GM23338 (cell line): ENCODE data around the gene MLLT6. TPM values are rescaled to one million over a fixed set of nuclear protein-coding genes. Genes with fewer than 3 reads are reported as not detected.

Experiments used
- ATAC-seq: fragments of 200-7000 bp; cut with Tn5 transposase; 3 replicates; pipeline ENCODE4 v1.9.1; 2020
- DNase-seq: peaks from one replicate; pipeline ENCODE4 v3.0.0-alpha.2; 2015; ENCODE audit warnings: low spot score
- H2AFZ ChIP-seq: fragments of 200-600 bp; sonication (generic); 2 replicates; pipeline ENCODE4 v1.8.0; 2016; ENCODE audit warnings: antibody characterized with exemption, mild to moderate bottlenecking, moderate library complexity
- H3F3A ChIP-seq: fragments of 200-600 bp; sonication (generic); replicated peaks from 2 replicates; pipeline ENCODE4 v1.8.0; 2017; ENCODE audit warnings: antibody characterized with exemption, mixed run types, low read depth
- H3K27ac ChIP-seq: fragments of 200-600 bp; sonication (generic); 2 replicates; pipeline ENCODE4 v1.6.1; 2016; ENCODE audit warnings: low read depth
- H3K27me3 ChIP-seq: fragments of 200-600 bp; sonication (generic); 2 replicates; pipeline ENCODE4 v1.8.0; 2016; ENCODE audit warnings: mild to moderate bottlenecking, mixed run types, moderate library complexity; ENCODE audit not compliant: insufficient read depth
- H3K36me3 ChIP-seq: fragments of 200-600 bp; sonication (generic); 2 replicates; pipeline ENCODE4 v1.8.0; 2016; ENCODE audit warnings: mild to moderate bottlenecking; ENCODE audit not compliant: insufficient read depth
- H3K4me1 ChIP-seq: fragments of 200-600 bp; sonication (generic); 2 replicates; pipeline ENCODE4 v1.8.0; 2016; ENCODE audit warnings: mild to moderate bottlenecking, moderate library complexity; ENCODE audit not compliant: insufficient read depth
- H3K4me2 ChIP-seq: fragments of 200-600 bp; sonication (generic); 2 replicates; pipeline ENCODE4 v1.7.1; 2017; ENCODE audit warnings: mixed run types
- H3K4me3 ChIP-seq: fragments of 200-600 bp; sonication (generic); 2 replicates; pipeline ENCODE4 v1.6.1; 2016; ENCODE audit warnings: mixed run types
- H3K79me2 ChIP-seq: fragments of 200-600 bp; sonication (generic); replicated peaks from 2 replicates; pipeline ENCODE4 v1.8.0; 2017; ENCODE audit warnings: mild to moderate bottlenecking; ENCODE audit not compliant: insufficient read depth
- H3K9me2 ChIP-seq: fragments of 200-600 bp; sonication (generic); 2 replicates; pipeline ENCODE4 v1.8.0; 2017; ENCODE audit not compliant: insufficient read depth
- H4K20me1 ChIP-seq: fragments of 200-600 bp; sonication (generic); replicated peaks from 2 replicates; pipeline ENCODE4 v1.8.0; 2017; ENCODE audit warnings: mild to moderate bottlenecking; ENCODE audit not compliant: insufficient read depth
- H3K27ac Mint-ChIP-seq: 2 replicates; pipeline ENCODE4 v1.8.0; 2020; ENCODE audit warnings: inconsistent platforms, mild to moderate bottlenecking, moderate library complexity, mixed read lengths
- H3K27me3 Mint-ChIP-seq: 3 replicates; pipeline ENCODE4 v1.8.0; 2022; ENCODE audit warnings: low read depth, mild to moderate bottlenecking, moderate library complexity, mixed read lengths, inconsistent platforms; ENCODE audit not compliant: insufficient read depth, poor library complexity
- H3K36me3 Mint-ChIP-seq: 3 replicates; pipeline ENCODE4 v1.8.0; 2021; ENCODE audit warnings: low read depth, mild to moderate bottlenecking, inconsistent platforms, moderate library complexity, mixed read lengths
- H3K4me1 Mint-ChIP-seq: 3 replicates; pipeline ENCODE4 v1.8.0; 2020; ENCODE audit warnings: mild to moderate bottlenecking, inconsistent platforms, mixed read lengths
- H3K4me3 Mint-ChIP-seq: 3 replicates; pipeline ENCODE4 v1.8.0; 2021; ENCODE audit warnings: moderate library complexity, mild to moderate bottlenecking, inconsistent platforms, mixed read lengths
- H3K9me3 Mint-ChIP-seq: 3 replicates; pipeline ENCODE4 v1.8.0; 2020; ENCODE audit warnings: moderate library complexity, mild to moderate bottlenecking, inconsistent platforms, mixed read lengths
- CREB1 ChIP-seq: fragments of 250-450 bp; sonication (Bioruptor Pico); IDR thresholded peaks from 2 replicates; pipeline ENCODE4 v1.5.0; 2020; ENCODE audit warnings: low read depth, mild to moderate bottlenecking, moderate library complexity
- CTCF ChIP-seq, 2 experiments: fragments of 200-600 bp in 1 of 2; sonication (generic) in 1 of 2; conservative IDR thresholded peaks; 2 replicates each; pipeline versions ENCODE4 v1.5.1 to v1.6.1; 2016 to 2017; ENCODE audit warnings: antibody characterized with exemption in 2 of 2, low read depth in 2 of 2, mild to moderate bottlenecking in 2 of 2, moderate library complexity in 1 of 2
- ETS1 ChIP-seq: IDR thresholded peaks from 2 replicates; pipeline ENCODE4 v1.6.1; 2016; ENCODE audit warnings: antibody characterized with exemption
- EZH2 ChIP-seq: fragments of 200-600 bp; sonication (generic); IDR thresholded peaks from one replicate; pipeline ENCODE4 v1.8.0; 2017; ENCODE audit warnings: antibody characterized with exemption, mild to moderate bottlenecking, low read depth; ENCODE audit not compliant: unreplicated experiment
- EZH2phosphoT487 ChIP-seq: fragments of 200-600 bp; sonication (generic); IDR thresholded peaks from one replicate; pipeline ENCODE4 v1.8.1; 2018; ENCODE audit warnings: antibody characterized with exemption; ENCODE audit not compliant: unreplicated experiment
- JUNB ChIP-seq: IDR thresholded peaks from one replicate; pipeline ENCODE4 v1.6.1; 2016; ENCODE audit warnings: antibody characterized with exemption; ENCODE audit not compliant: unreplicated experiment
- NANOG ChIP-seq: IDR thresholded peaks from 2 replicates; pipeline ENCODE4 v1.6.1; 2016; ENCODE audit warnings: antibody characterized with exemption, borderline replicate concordance
- POLR2AphosphoS5 ChIP-seq: IDR thresholded peaks from 2 replicates; pipeline ENCODE4 v1.6.1; 2016; ENCODE audit warnings: antibody characterized with exemption, low read depth
- REST ChIP-seq: IDR thresholded peaks from one replicate; pipeline ENCODE4 v1.6.1; 2018; ENCODE audit warnings: antibody characterized with exemption; ENCODE audit not compliant: unreplicated experiment
- STAT1 ChIP-seq: IDR thresholded peaks from one replicate; pipeline ENCODE4 v1.6.1; 2016; ENCODE audit warnings: antibody characterized with exemption; ENCODE audit not compliant: unreplicated experiment
- ZNF114 ChIP-seq: fragments of 250-450 bp; sonication (Bioruptor Pico); IDR thresholded peaks from 2 replicates; pipeline ENCODE4 v1.5.0; 2020; ENCODE audit warnings: mild to moderate bottlenecking, moderate library complexity
- ZNF331 ChIP-seq: fragments of 250-450 bp; sonication (Bioruptor Pico); IDR thresholded peaks from 2 replicates; pipeline ENCODE4 v1.5.0; 2020; ENCODE audit warnings: low read depth, mild to moderate bottlenecking, moderate library complexity
- ZNF462 ChIP-seq: fragments of 250-450 bp; sonication (Bioruptor Pico); IDR thresholded peaks from 2 replicates; pipeline ENCODE4 v1.5.0; 2020; ENCODE audit warnings: mild to moderate bottlenecking, moderate library complexity
- polyA plus RNA-seq: library from polyadenylated mRNA; unstranded; fragments of >200 nt; fragmentation: Nextera tagmentation; extraction: Ambion mirVana; gene quantifications from 2 replicates; pipeline ENCODE4 v1.2.1, GENCODE V29; 2016
- total RNA-seq: library from RNA; depleted of rRNA; stranded (reverse); fragments of >200 nt; shearing (Covaris generic); gene quantifications from 2 replicates; pipeline ENCODE4 v1.2.3, GENCODE V29; 2014

MLLT6 gene
- total and polyA plus RNA-seq, 2 experiments from 2014 or later: 2.6 to 2.8 TPM

- H3K27me3 Mint-ChIP-seq: peaks cover 33% of the 10 kb centered on the region
- ATAC-seq (no peak), DNase-seq (no peak)
- no peaks in the 10 kb centered on the region for H3K9me2 ChIP-seq
- H3K27ac Mint-ChIP-seq: no peak overlapping the region
- no peaks in the 10 kb centered on the region; the same call in 2 of the 3 replicates for H3K9me3 Mint-ChIP-seq
- H3K27me3 ChIP-seq: no peaks in the 10 kb centered on the region
- no peak overlapping the region for H3K27ac ChIP-seq
- 0 out of 2 replicates have a peak, but pooled peaks cover 3% of the 10 kb centered on the region for H3F3A ChIP-seq
- H3K4me2 ChIP-seq: peak overlapping the region; percentile 20; the same call in 1 of the 2 replicates
- H3K4me1 Mint-ChIP-seq: peaks cover 58% of the 10 kb centered on the region
- H3K4me1 ChIP-seq: peaks cover 35% of the 10 kb centered on the region
- peaks cover 54% of the 10 kb centered on the region for H3K36me3 Mint-ChIP-seq
- peaks cover 78% of the 10 kb centered on the region for H3K79me2 ChIP-seq
- TF ChIP-seq JUNB (no peak), EZH2phosphoT487 (no peak), POLR2AphosphoS5 (no peak), ZNF462 (CRISPR knock-in tag) (no peak), ETS1 (no peak), ZNF114 (CRISPR knock-in tag) (no peak), REST (no peak), STAT1 (no peak), CREB1 (CRISPR knock-in tag) (no peak), ZNF331 (CRISPR knock-in tag) (no peak), NANOG (no peak), CTCF (conservative IDR thresholded peaks at IDR 0.05; ENCODE audit: low read depth in 2 of 2) (no peak), EZH2 (no peak)
- peaks cover 5% of the 10 kb centered on the region for H3K36me3 ChIP-seq
- no peak overlapping the region; the same call in 2 of the 3 replicates for H3K4me3 Mint-ChIP-seq
- peaks cover 60% of the 10 kb centered on the region for H4K20me1 ChIP-seq
- no peak overlapping the region for H2AFZ ChIP-seq
- H3K4me3 ChIP-seq: no peak overlapping the region
Measured at GRCh38 chr17:38742411-38743308, 37.6 kb downstream of the MLLT6 start.
